Measurements from ENCODE around the gene SYCN. TPM values are rescaled to one million over a fixed set of nuclear protein-coding genes. Genes with fewer than 3 reads are reported as not detected.

The SYCN gene
- polyA plus RNA-seq, 1 donor, result not detected

- peaks cover 3% of the 10 kb centered on the region for H3K36me3 ChIP-seq (ENCODE audit: control insufficient read depth, insufficient read depth, low read length)
- peak overlapping the region; percentile 59 for H3K27ac ChIP-seq (ENCODE audit: low read length)
- peak in 1 of 2 donors; percentile 33 for DNase-seq
Measured at GRCh38 chr19:39155114-39155700, 48.9 kb downstream of the SYCN start.

GRCh38 chr19:39154629-39155100, 49.4 kb downstream of the SYCN start:
- Histone ChIP-seq H3K9me3 (ENCODE audit: control insufficient read depth, low read depth, low read length) (no peaks in the 10 kb centered on the region), H3K4me1 (ENCODE audit: control insufficient read depth, insufficient read depth, low read length) (peaks cover 63% of the 10 kb centered on the region), H3K4me3 (ENCODE audit: low read length) (no peak overlapping the region), H3K36me3 (ENCODE audit: control insufficient read depth, insufficient read depth, low read length) (peaks cover 3% of the 10 kb centered on the region), H3K27me3 (ENCODE audit: control insufficient read depth, insufficient read depth, low read length) (no peaks in the 10 kb centered on the region), H3K27ac (ENCODE audit: low read length) (peak overlapping the region; percentile 59)
- WGBS (ENCODE audit: insufficient coverage, low lambda C conversion rate), result no CpG with 5 or more reads among the region's 11 CpGs
- peak; percentile 63 to 67 for DNase-seq

More at GRCh38 chr19:39155114-39155700, 48.9 kb downstream of the SYCN start:
- Histone ChIP-seq H3K4me3 (ENCODE audit: low read length) (no peak overlapping the region), H3K27me3 (ENCODE audit: control insufficient read depth, insufficient read depth, low read length) (no peaks in the 10 kb centered on the region), H3K9me3 (ENCODE audit: control insufficient read depth, low read depth, low read length) (no peaks in the 10 kb centered on the region), H3K4me1 (ENCODE audit: control insufficient read depth, insufficient read depth, low read length) (peaks cover 66% of the 10 kb centered on the region)
- no CpG with 5 or more reads among the region's 11 CpGs for WGBS (ENCODE audit: insufficient coverage, low lambda C conversion rate)

GRCh38 chr19:39154100-39154628, 49.9 kb downstream of the SYCN start:
- Histone ChIP-seq H3K9me3 (ENCODE audit: control insufficient read depth, low read depth, low read length) (no peaks in the 10 kb centered on the region), H3K4me1 (ENCODE audit: control insufficient read depth, insufficient read depth, low read length) (peaks cover 63% of the 10 kb centered on the region)
- WGBS (ENCODE audit: insufficient coverage, low lambda C conversion rate), result 60% methylated on average over 1 of the region's 13 CpGs

More at GRCh38 chr19:39154100-39154628, 49.9 kb downstream of the SYCN start:
- Histone ChIP-seq H3K36me3 (ENCODE audit: control insufficient read depth, insufficient read depth, low read length) (peaks cover 4% of the 10 kb centered on the region), H3K27me3 (ENCODE audit: control insufficient read depth, insufficient read depth, low read length) (no peaks in the 10 kb centered on the region), H3K4me3 (ENCODE audit: low read length) (no peak overlapping the region), H3K27ac (ENCODE audit: low read length) (peak overlapping the region; percentile 59)
- peak in 1 of 2 donors; percentile 55 for DNase-seq

Other genes with a start within 250 kb of the SYCN start
- gene FBXO17, start 228.5 kb downstream of the SYCN start, polyA plus RNA-seq, result 88.6 TPM
- gene FBXO27, start 171.7 kb downstream of the SYCN start, polyA plus RNA-seq, result 13.5 TPM
- gene ACP7, start 119.9 kb downstream of the SYCN start, polyA plus RNA-seq, result 1.5 TPM
- 59.6 TPM for gene PAK4, start 78.5 kb downstream of the SYCN start, polyA plus RNA-seq
- 0.33 TPM for gene NCCRP1, start 7.3 kb downstream of the SYCN start, polyA plus RNA-seq
- not detected for gene IFNL3, start 40.7 kb upstream of the SYCN start, polyA plus RNA-seq
- 0.04 TPM for gene IFNL4, start 44.6 kb upstream of the SYCN start, polyA plus RNA-seq
- gene IFNL2, start 64.1 kb upstream of the SYCN start, polyA plus RNA-seq, result not detected
- 0.06 TPM for gene IFNL1, start 92.1 kb upstream of the SYCN start, polyA plus RNA-seq
- gene LRFN1, start 116.6 kb upstream of the SYCN start, polyA plus RNA-seq, result 1.3 TPM
- gene GMFG, start 131.8 kb upstream of the SYCN start, polyA plus RNA-seq, result 26.3 TPM
- 94.4 TPM for gene SAMD4B, start 138.2 kb upstream of the SYCN start, polyA plus RNA-seq
- 42.4 TPM for gene PAF1, start 186.8 kb upstream of the SYCN start, polyA plus RNA-seq
- 24.3 TPM for gene MED29, start 187.1 kb upstream of the SYCN start, polyA plus RNA-seq
- gene ZFP36, start 202.6 kb upstream of the SYCN start, polyA plus RNA-seq, result 419 TPM
- 21.1 TPM for gene PLEKHG2, start 208.4 kb upstream of the SYCN start, polyA plus RNA-seq
- gene RPS16, start 231.7 kb upstream of the SYCN start, polyA plus RNA-seq, result 1,947 TPM
- 119 TPM for gene SUPT5H, start 241.3 kb upstream of the SYCN start, polyA plus RNA-seq